ENCODE results near the gene KBTBD7. TPM values are rescaled to one million over a fixed set of nuclear protein-coding genes. Genes with fewer than 3 reads are reported as not detected.

The KBTBD7 gene, protein sequence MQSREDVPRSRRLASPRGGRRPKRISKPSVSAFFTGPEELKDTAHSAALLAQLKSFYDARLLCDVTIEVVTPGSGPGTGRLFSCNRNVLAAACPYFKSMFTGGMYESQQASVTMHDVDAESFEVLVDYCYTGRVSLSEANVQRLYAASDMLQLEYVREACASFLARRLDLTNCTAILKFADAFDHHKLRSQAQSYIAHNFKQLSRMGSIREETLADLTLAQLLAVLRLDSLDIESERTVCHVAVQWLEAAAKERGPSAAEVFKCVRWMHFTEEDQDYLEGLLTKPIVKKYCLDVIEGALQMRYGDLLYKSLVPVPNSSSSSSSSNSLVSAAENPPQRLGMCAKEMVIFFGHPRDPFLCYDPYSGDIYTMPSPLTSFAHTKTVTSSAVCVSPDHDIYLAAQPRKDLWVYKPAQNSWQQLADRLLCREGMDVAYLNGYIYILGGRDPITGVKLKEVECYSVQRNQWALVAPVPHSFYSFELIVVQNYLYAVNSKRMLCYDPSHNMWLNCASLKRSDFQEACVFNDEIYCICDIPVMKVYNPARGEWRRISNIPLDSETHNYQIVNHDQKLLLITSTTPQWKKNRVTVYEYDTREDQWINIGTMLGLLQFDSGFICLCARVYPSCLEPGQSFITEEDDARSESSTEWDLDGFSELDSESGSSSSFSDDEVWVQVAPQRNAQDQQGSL
- total RNA-seq (1 to 10 TPM; 6.9 to 8.1 TPM), polyA plus RNA-seq (ENCODE audit: insufficient read length in 6 of 6) (10 to 100 TPM; 15.2 to 19.2 (median 17.7) TPM)
- long read RNA-seq, donor 1, full-length matches to known transcripts: 30 of 30 reads
- long read RNA-seq, donor 1, partial matches to known transcripts: 0 of 30 reads
- long read RNA-seq, donor 1, other reads (novel, unspliced or antisense): 0 of 30 reads
- long read RNA-seq, donor 2, full-length matches to known transcripts: 27 of 27 reads
- long read RNA-seq, donor 2, partial matches to known transcripts: 0 of 27 reads
- long read RNA-seq, donor 2, other reads (novel, unspliced or antisense): 0 of 27 reads
- long read RNA-seq, donor 3, full-length matches to known transcripts: 16 of 16 reads
- long read RNA-seq, donor 3, partial matches to known transcripts: 0 of 16 reads
- long read RNA-seq, donor 3, other reads (novel, unspliced or antisense): 0 of 16 reads
- long read RNA-seq, donor 4, full-length matches to known transcripts: 1 of 1 reads
- long read RNA-seq, donor 4, partial matches to known transcripts: 0 of 1 reads
- long read RNA-seq, donor 4, other reads (novel, unspliced or antisense): 0 of 1 reads
- long read RNA-seq, donor 5, full-length matches to known transcripts: 21 of 21 reads
- long read RNA-seq, donor 5, partial matches to known transcripts: 0 of 21 reads
- long read RNA-seq, donor 5, other reads (novel, unspliced or antisense): 0 of 21 reads
- long read RNA-seq, donor 6, full-length matches to known transcripts: 9 of 9 reads
- long read RNA-seq, donor 6, partial matches to known transcripts: 0 of 9 reads
- long read RNA-seq, donor 6, other reads (novel, unspliced or antisense): 0 of 9 reads
- long read RNA-seq, donor 7, full-length matches to known transcripts: 4 of 4 reads
- long read RNA-seq, donor 7, partial matches to known transcripts: 0 of 4 reads
- long read RNA-seq, donor 7, other reads (novel, unspliced or antisense): 0 of 4 reads
- long read RNA-seq, donor 8, full-length matches to known transcripts: 10 of 10 reads
- long read RNA-seq, donor 8, partial matches to known transcripts: 0 of 10 reads
- long read RNA-seq, donor 8, other reads (novel, unspliced or antisense): 0 of 10 reads
- long read RNA-seq, donor 9, full-length matches to known transcripts: 1 of 1 reads
- long read RNA-seq, donor 9, partial matches to known transcripts: 0 of 1 reads
- long read RNA-seq, donor 9, other reads (novel, unspliced or antisense): 0 of 1 reads
- long read RNA-seq, donor 10: 0 reads
- long read RNA-seq, donor 11, full-length matches to known transcripts: 31 of 31 reads
- long read RNA-seq, donor 11, partial matches to known transcripts: 0 of 31 reads
- long read RNA-seq, donor 11, other reads (novel, unspliced or antisense): 0 of 31 reads
- long read RNA-seq, donor 12, full-length matches to known transcripts: 10 of 10 reads
- long read RNA-seq, donor 12, partial matches to known transcripts: 0 of 10 reads
- long read RNA-seq, donor 12, other reads (novel, unspliced or antisense): 0 of 10 reads

DNA sequence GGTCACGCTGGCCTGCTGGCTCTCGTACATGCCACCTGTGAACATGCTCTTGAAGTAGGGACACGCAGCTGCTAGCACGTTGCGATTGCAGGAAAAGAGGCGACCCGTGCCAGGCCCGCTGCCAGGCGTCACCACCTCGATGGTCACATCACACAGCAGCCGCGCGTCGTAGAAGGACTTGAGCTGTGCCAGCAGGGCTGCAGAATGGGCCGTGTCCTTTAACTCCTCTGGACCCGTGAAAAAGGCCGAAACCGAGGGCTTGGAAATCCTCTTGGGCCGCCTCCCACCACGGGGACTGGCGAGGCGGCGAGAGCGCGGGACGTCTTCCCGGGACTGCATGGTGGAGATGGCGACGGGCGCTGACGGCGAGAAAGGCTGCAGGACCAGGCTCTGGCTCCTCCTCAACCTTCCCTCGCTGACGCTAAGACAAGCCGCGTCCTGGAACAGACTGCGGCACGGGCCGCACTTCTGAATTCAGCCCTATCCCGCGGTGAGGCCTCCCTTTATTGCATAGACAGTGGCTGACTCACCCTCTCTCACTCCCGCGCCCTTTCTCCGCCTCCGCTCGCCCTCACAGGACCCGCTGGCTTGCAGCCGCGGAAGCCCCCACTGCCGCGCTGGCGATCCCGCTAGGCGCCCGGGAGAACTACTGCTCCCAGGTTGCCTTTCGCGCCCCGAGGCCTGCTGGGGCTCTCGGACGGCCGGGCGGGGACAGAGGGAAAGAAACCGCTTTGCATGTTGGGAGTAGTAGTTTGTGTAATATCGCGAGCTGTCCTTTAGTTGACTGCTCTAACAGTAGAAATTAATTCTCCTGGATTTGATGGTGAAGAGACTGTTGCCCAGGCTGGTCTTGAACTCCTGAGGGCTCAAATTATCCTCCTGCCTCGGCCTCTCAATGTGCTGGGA lies at the start of gene KBTBD7:
Gene KBTBD7 (minus strand): TSS at position 651 of the 906 bp plus-strand sequence. CDS start 312 bp downstream, at position 339.
- Histone ChIP-seq H3K27me3 (no peaks in the 10 kb centered on the region), H3K36me3 (no peaks in the 10 kb centered on the region), H3K27ac (peak within 1 kb of the TSS; percentile 92 to 95), H3K9me3 (no peaks in the 10 kb centered on the region), H3K4me1 (peaks cover 4 to 29% of the 10 kb centered on the region in 2 donors), H3K4me3 (peak within 1 kb of the TSS; percentile 66 to 67)
- intact Hi-C loops (cut with DNase I): loop anchor here in 1 of 2 donors (5.0 kb wide), 1 partner anchor 57 kb away; no protein-coding TSS in a partner anchor
- peak; percentile 99 for ATAC-seq
- DNase-seq: peak; percentile 90 to 99 (median 96)
- TF ChIP-seq, protein P1, sequence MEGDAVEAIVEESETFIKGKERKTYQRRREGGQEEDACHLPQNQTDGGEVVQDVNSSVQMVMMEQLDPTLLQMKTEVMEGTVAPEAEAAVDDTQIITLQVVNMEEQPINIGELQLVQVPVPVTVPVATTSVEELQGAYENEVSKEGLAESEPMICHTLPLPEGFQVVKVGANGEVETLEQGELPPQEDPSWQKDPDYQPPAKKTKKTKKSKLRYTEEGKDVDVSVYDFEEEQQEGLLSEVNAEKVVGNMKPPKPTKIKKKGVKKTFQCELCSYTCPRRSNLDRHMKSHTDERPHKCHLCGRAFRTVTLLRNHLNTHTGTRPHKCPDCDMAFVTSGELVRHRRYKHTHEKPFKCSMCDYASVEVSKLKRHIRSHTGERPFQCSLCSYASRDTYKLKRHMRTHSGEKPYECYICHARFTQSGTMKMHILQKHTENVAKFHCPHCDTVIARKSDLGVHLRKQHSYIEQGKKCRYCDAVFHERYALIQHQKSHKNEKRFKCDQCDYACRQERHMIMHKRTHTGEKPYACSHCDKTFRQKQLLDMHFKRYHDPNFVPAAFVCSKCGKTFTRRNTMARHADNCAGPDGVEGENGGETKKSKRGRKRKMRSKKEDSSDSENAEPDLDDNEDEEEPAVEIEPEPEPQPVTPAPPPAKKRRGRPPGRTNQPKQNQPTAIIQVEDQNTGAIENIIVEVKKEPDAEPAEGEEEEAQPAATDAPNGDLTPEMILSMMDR (IDR thresholded peaks at IDR 0.05): no peak

DNA sequence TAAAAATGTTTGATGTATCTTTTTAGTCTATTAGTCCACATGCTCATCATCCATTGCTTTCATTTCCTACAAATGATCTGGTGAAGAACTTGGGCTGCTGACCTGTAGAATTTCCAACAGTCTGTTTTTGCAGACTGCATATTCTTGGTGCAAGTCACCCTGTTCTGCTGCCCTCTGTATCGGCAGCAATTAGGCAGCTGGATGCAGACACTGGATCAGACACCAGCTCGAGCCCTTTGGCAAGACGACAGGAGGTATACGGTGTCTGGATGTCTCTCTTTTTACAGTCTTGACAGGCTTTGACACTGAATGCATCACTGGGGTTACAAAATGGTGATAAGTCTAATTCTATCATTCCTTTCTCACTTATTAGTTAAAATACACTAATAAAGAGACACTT lies 47.3 kb upstream of the KBTBD7 start:
- H3K4me3 ChIP-seq: no peak overlapping the region
- no peaks in the 10 kb centered on the region for H3K9me3 ChIP-seq
- no peak overlapping the region for H3K27ac ChIP-seq
- TF ChIP-seq, protein P1 (IDR thresholded peaks at IDR 0.05): no peak
- DNase-seq: no peak
- intact Hi-C loops (cut with DNase I): no loop called here
- no peaks in the 10 kb centered on the region for H3K4me1 ChIP-seq
- ATAC-seq: no peak
- peaks cover 0 to 20% of the 10 kb centered on the region in 2 donors for H3K36me3 ChIP-seq
- no peaks in the 10 kb centered on the region for H3K27me3 ChIP-seq

DNA sequence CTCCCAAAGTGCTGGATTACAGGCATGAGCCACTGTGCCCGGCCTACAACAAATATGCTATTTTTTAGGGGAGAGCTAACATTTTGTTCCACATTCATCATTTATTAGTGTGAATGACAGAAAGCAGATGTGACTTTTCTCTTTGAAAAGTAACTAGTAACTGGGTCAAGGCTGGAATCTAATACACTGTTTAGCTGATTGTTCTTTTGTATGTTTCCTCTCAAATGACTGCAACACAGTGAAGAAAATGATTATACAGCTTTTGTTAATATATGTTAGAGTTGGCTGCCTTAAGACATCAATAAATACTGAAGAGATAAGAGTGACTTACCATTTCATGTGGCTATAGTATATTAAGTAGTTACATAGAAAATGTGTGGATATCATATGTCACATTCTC lies 42.0 kb upstream of the KBTBD7 start:
- Histone ChIP-seq H3K9me3 (no peaks in the 10 kb centered on the region), H3K36me3 (peaks cover 0 to 30% of the 10 kb centered on the region in 2 donors), H3K4me3 (no peak overlapping the region), H3K27ac (no peak overlapping the region), H3K4me1 (peaks cover 0 to 3% of the 10 kb centered on the region in 2 donors), H3K27me3 (no peaks in the 10 kb centered on the region)
- TF ChIP-seq, protein P1 (IDR thresholded peaks at IDR 0.05): no peak
- DNase-seq (no peak), ATAC-seq (no peak)
- intact Hi-C loops (cut with DNase I): no loop called here

Data from left lung (tissue), 14 donors.